Measurements from ENCODE around the gene FAM184B. TPM values are rescaled to one million over a fixed set of nuclear protein-coding genes. Genes with fewer than 3 reads are reported as not detected.

The FAM184B gene
- total RNA-seq, 4 donors from 2014 or later = 0.14 to 0.75 (median 0.18) TPM

GRCh38 chr4:17642398-17642783 lies 139.0 kb downstream of the FAM184B start:
- in situ Hi-C loops (cut with MboI; ENCODE audit: low pct_ligation_motif_present in 1 of 4, low pct_unique_long_range_greater_than_20kb in 1 of 4, low sequenced_read_pairs in 3 of 4) (no loop called here), intact Hi-C loops (cut with DNase I; ENCODE audit: low total_unique reads) (no loop called here)
- no peaks in the 10 kb centered on the region for H3K36me3 ChIP-seq
- no peak for TF ChIP-seq POLR2AphosphoS5 (IDR thresholded peaks at IDR 0.05)
- no peak for TF ChIP-seq CTCF (IDR thresholded peaks at IDR 0.05)
- TF ChIP-seq EP300 (IDR thresholded peaks at IDR 0.05; ENCODE audit: low read depth) = no peak
- no peak for TF ChIP-seq POLR2A (IDR thresholded peaks at IDR 0.05)
- no peaks in the 10 kb centered on the region for H3K9me3 ChIP-seq
- no peak for DNase-seq
- H3K27me3 ChIP-seq = no peaks in the 10 kb centered on the region
- WGBS, 2 donors (ENCODE audit: low coverage in 1 of 2) = 80 to 82% methylated on average over 1 of the region's 1 CpG
- no peaks in the 10 kb centered on the region for H3K4me1 ChIP-seq
- H3K4me3 ChIP-seq = no peak overlapping the region
- no peak overlapping the region for H3K27ac ChIP-seq

GRCh38 chr4:17639136-17639535 lies 142.3 kb downstream of the FAM184B start:
- Histone ChIP-seq H3K9me3 (no peaks in the 10 kb centered on the region), H3K4me3 (no peak overlapping the region), H3K36me3 (peaks cover 0 to 3% (median 0%) of the 10 kb centered on the region in 4 donors), H3K4me1 (no peaks in the 10 kb centered on the region), H3K27me3 (no peaks in the 10 kb centered on the region), H3K27ac (no peak overlapping the region)
- intact Hi-C loops (cut with DNase I; ENCODE audit: low total_unique reads) (loop anchor here (5.0 kb wide), 1 partner anchor 92 kb away; no protein-coding TSS in a partner anchor), in situ Hi-C loops (cut with MboI; ENCODE audit: low pct_ligation_motif_present in 1 of 4, low pct_unique_long_range_greater_than_20kb in 1 of 4, low sequenced_read_pairs in 3 of 4) (loop anchor here in 1 of 4 donors (5.0 kb wide), 1 partner anchor 82 kb away; no protein-coding TSS in a partner anchor)
- TF ChIP-seq CTCF (IDR thresholded peaks at IDR 0.05) (no peak), POLR2A (IDR thresholded peaks at IDR 0.05) (no peak), EP300 (IDR thresholded peaks at IDR 0.05; ENCODE audit: low read depth) (no peak), POLR2AphosphoS5 (IDR thresholded peaks at IDR 0.05) (no peak)
- DNase-seq = no peak
- 79% methylated on average over 7 of the region's 7 CpGs; no CpG with 5 or more reads in 1 of the 2 donors for WGBS, 2 donors (ENCODE audit: low coverage in 1 of 2)

- WGBS, 2 donors (ENCODE audit: low coverage in 1 of 2) = 58% methylated on average over 32 of the region's 32 CpGs; no CpG with 5 or more reads in 1 of the 2 donors
- no peak overlapping the region for H3K27ac ChIP-seq
- H3K36me3 ChIP-seq = peaks cover 0 to 22% (median 9%) of the 10 kb centered on the region in 4 donors
- in situ Hi-C loops (cut with MboI; ENCODE audit: low pct_ligation_motif_present in 1 of 4, low pct_unique_long_range_greater_than_20kb in 1 of 4, low sequenced_read_pairs in 3 of 4) (loop anchor here in 1 of 4 donors (5.0 kb wide), 1 partner anchor 80 kb away; no protein-coding TSS in a partner anchor), intact Hi-C loops (cut with DNase I; ENCODE audit: low total_unique reads) (loop anchor here (5.0 kb wide), 1 partner anchor 90 kb away; no protein-coding TSS in a partner anchor)
- H3K9me3 ChIP-seq = no peaks in the 10 kb centered on the region
- H3K4me3 ChIP-seq = no peak overlapping the region
- TF ChIP-seq POLR2AphosphoS5 (IDR thresholded peaks at IDR 0.05) (no peak), CTCF (IDR thresholded peaks at IDR 0.05) (peak; percentile 75 to 93 (median 90))
- no peaks in the 10 kb centered on the region for H3K4me1 ChIP-seq
- peak; percentile 77 for DNase-seq
- no peaks in the 10 kb centered on the region for H3K27me3 ChIP-seq
Measured at GRCh38 chr4:17636696-17637622, 144.5 kb downstream of the FAM184B start.

GRCh38 chr4:17636341-17636695 lies 145.1 kb downstream of the FAM184B start:
- 90 to 93% methylated on average over 7 to 17 of the region's 17 CpGs for whole genome bisulfite sequencing, 2 donors (ENCODE audit: low coverage in 1 of 2)
- Histone ChIP-seq H3K4me3 (no peak overlapping the region), H3K27me3 (no peaks in the 10 kb centered on the region), H3K36me3 (peaks cover 0 to 29% (median 9%) of the 10 kb centered on the region in 4 donors), H3K4me1 (no peaks in the 10 kb centered on the region), H3K27ac (no peak overlapping the region), H3K9me3 (no peaks in the 10 kb centered on the region)
- in situ Hi-C loops (cut with MboI; ENCODE audit: low pct_ligation_motif_present in 1 of 4, low pct_unique_long_range_greater_than_20kb in 1 of 4, low sequenced_read_pairs in 3 of 4) = loop anchor here in 1 of 4 donors (5.0 kb wide), 1 partner anchor 79 kb away; no protein-coding TSS in a partner anchor
- intact Hi-C loops (cut with DNase I; ENCODE audit: low total_unique reads) = loop anchor here (5.0 kb wide), 1 partner anchor 89 kb away; no protein-coding TSS in a partner anchor
- no peak for TF ChIP-seq POLR2A (IDR thresholded peaks at IDR 0.05)
- no peak for TF ChIP-seq POLR2AphosphoS5 (IDR thresholded peaks at IDR 0.05)
- TF ChIP-seq EP300 (IDR thresholded peaks at IDR 0.05; ENCODE audit: low read depth) = no peak
- TF ChIP-seq CTCF (IDR thresholded peaks at IDR 0.05) = no peak
- DNase-seq = no peak

Measured in transverse colon (tissue), 4 donors.